Mesodermal cell (in vitro differentiated cells): Measurements from ENCODE around the gene KDF1.

Experiments used
- H3K27ac ChIP-seq: 2 replicates; pipeline ENCODE4 v1.7.0; 2013; ENCODE audit warnings: mild to moderate bottlenecking, low read depth, low read length, moderate library complexity; ENCODE audit not compliant: severe bottlenecking
- H3K36me3 ChIP-seq: 2 replicates; pipeline ENCODE4 v1.7.1; 2013; ENCODE audit warnings: mild to moderate bottlenecking, low read length, moderate library complexity; ENCODE audit not compliant: control insufficient read depth, insufficient read depth
- H3K4me1 ChIP-seq: one replicate; pipeline ENCODE4 v1.7.1; 2013; ENCODE audit warnings: mild to moderate bottlenecking, low read length; ENCODE audit not compliant: insufficient read depth, control insufficient read depth, poor library complexity, severe bottlenecking
- H3K4me3 ChIP-seq: 2 replicates; pipeline ENCODE4 v1.7.0; 2013; ENCODE audit warnings: low read length, control low read depth, mild to moderate bottlenecking; ENCODE audit not compliant: insufficient read depth, poor library complexity, severe bottlenecking; ENCODE audit errors: extremely low read depth
- H3K9me3 ChIP-seq: 2 replicates; pipeline ENCODE4 v1.7.1; 2013; ENCODE audit warnings: mild to moderate bottlenecking, low read length, moderate library complexity; ENCODE audit not compliant: control insufficient read depth
- WGBS, 2 experiments: methylation state at CpG; one replicate each; pipeline ENCODE4 v1.1.5; 2013; ENCODE audit warnings: missing lambda C conversion rate in 2 of 2; ENCODE audit not compliant: insufficient coverage in 2 of 2; 5-methylcytosine and 5-hydroxymethylcytosine counted together

KDF1 gene

GRCh38 chr1:26938659-26939025, 21.6 kb downstream of the KDF1 start:
- WGBS, 2 experiments: 100% methylated on average over 1 to 2 of the region's 2 CpGs
- Histone ChIP-seq H3K36me3 (peaks cover 80% of the 10 kb centered on the region), H3K4me3 (no peak overlapping the region), H3K4me1 (peaks cover 7% of the 10 kb centered on the region), H3K27ac (no peak overlapping the region), H3K9me3 (no peaks in the 10 kb centered on the region)

- peaks cover 7% of the 10 kb centered on the region for H3K4me1 ChIP-seq
- WGBS, 2 experiments: 81% methylated on average over 4 of the region's 4 CpGs; no CpG with 5 or more reads in 1 of the 2 experiments
- H3K9me3 ChIP-seq: no peaks in the 10 kb centered on the region
- peaks cover 80% of the 10 kb centered on the region for H3K36me3 ChIP-seq
- H3K4me3 ChIP-seq: no peak overlapping the region
- no peak overlapping the region for H3K27ac ChIP-seq
Observed at GRCh38 chr1:26938004-26938658, 22.1 kb downstream of the KDF1 start.

DNA sequence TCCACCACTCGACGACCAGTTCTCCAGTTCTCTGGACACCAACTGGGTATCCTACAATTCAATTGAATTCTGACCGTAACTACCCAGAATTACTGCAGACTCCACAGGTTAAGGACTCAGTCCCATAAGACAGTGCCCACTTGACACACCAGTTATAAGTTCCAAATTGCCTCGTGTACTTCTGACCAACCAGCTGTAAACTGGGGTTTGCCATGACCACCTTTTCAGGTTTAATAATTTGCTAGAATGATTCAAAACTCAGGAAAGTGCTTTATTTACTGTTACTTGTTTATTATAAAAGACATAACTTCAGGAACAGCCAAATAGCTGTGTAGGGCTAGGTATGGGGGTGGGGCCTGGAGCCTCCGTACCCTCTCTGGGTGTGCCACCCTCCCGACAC, 23.4 kb downstream of the KDF1 start:
- Histone ChIP-seq H3K27ac (no peak overlapping the region), H3K4me3 (no peak overlapping the region), H3K9me3 (no peaks in the 10 kb centered on the region), H3K36me3 (peaks cover 80% of the 10 kb centered on the region), H3K4me1 (peaks cover 7% of the 10 kb centered on the region)
- WGBS, 2 experiments: 96% methylated on average over 4 to 5 of the region's 6 CpGs

DNA sequence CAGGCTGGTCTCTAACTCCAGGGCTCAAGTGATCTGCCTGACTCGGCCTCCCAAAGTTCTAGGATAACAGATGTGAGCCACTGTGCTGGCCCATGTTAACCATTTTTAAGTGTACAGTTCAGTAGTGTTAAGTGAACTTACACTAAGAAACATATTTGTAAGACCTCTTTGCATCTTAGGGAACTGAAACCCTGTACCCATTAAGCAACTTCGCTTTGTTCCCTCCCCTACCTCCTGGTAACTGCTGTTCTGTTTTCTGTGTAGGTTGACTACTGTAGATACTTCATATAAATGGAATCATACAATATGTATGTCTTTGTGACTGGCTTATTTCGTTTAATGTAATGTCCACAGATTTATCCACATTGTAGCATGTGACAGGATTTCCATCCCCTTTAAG, 27.7 kb downstream of the KDF1 start:
- Histone ChIP-seq H3K9me3 (no peaks in the 10 kb centered on the region), H3K27ac (no peak overlapping the region), H3K36me3 (peaks cover 81% of the 10 kb centered on the region), H3K4me1 (no peaks in the 10 kb centered on the region), H3K4me3 (no peak overlapping the region)
- 70 to 100% methylated on average over 1 of the region's 3 CpGs for WGBS, 2 experiments

DNA sequence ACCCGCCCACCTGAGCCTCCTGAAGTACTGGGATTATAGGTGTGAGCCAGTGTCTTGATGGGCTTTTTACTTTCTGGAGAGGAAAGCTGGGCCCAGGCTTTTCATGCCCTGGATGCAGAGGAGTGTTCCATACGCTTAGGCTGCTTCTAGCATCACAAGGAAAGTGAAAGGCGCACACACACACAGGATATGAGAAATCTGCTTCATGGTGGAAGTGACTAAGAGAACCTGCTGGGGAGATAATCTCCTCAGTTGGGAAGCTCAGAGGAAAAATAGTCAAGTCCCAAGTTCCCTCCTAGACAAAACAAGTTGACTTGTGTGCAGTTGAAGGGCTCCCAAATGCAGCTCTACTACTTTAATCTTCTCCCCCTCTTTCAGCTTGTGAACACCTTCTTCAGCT, 36.6 kb downstream of the KDF1 start:
- H3K4me3 ChIP-seq: no peak overlapping the region
- whole genome bisulfite sequencing, 2 experiments: 94% methylated on average over 3 of the region's 3 CpGs

DNA sequence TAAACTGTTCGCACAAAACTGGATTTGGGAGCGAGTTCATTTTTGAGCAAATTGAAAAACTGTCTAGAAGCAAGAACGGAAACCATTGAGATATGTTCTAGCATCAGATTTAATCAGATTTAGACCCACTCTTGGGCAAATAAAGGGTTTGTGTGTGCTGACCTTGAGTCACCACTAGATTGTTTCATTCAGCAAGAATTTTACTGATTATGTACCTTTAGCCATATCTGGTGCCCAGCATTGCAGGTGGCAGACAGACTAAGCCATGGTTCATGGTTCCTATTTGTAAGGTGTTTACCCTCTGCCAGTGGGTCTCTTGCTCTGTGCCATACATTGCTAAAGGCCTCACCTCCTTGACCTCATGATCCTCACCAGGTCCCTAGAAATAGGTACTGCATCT, 37.4 kb downstream of the KDF1 start:
- H3K4me1 ChIP-seq: no peaks in the 10 kb centered on the region
- WGBS, 2 experiments: 78% methylated on average over 1 of the region's 3 CpGs; no CpG with 5 or more reads in 1 of the 2 experiments
- H3K27ac ChIP-seq: no peak overlapping the region
- peaks cover 51% of the 10 kb centered on the region for H3K36me3 ChIP-seq
- H3K9me3 ChIP-seq: no peaks in the 10 kb centered on the region
- peak overlapping the region; percentile 61 for H3K4me3 ChIP-seq

More for the DNA sequence above, 36.6 kb downstream of the KDF1 start:
- no peak overlapping the region for H3K27ac ChIP-seq
- no peaks in the 10 kb centered on the region for H3K9me3 ChIP-seq
- peaks cover 59% of the 10 kb centered on the region for H3K36me3 ChIP-seq
- no peaks in the 10 kb centered on the region for H3K4me1 ChIP-seq

DNA sequence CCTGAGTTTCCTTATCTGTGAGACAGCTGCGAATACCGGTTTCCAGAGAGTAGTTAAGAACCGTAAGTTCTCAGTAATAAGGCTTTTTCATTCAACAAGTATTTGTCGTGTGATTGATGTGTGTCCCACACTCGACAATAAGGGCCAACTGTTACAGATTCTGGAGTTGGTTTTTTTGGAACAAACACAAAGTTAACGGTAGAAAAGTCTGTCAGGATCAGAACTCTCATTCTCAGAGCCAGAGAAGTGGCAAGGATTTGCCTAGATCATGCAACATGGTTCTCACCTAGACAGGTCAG, 37.9 kb downstream of the KDF1 start:
- WGBS, 2 experiments: 53 to 59% methylated on average over 4 of the region's 6 CpGs
- Histone ChIP-seq H3K4me1 (no peaks in the 10 kb centered on the region), H3K36me3 (peaks cover 46% of the 10 kb centered on the region), H3K9me3 (no peaks in the 10 kb centered on the region), H3K4me3 (peak overlapping the region; percentile 61), H3K27ac (no peak overlapping the region)

GRCh38 chr1:26921540-26922430, 38.5 kb downstream of the KDF1 start, which contains the start of gene NUDC:
NUDC (plus strand) TSS chr1:26921743; CDS start chr1:26921849, 106 bp downstream.
- H3K9me3 ChIP-seq: no peaks in the 10 kb centered on the region
- no peaks in the 10 kb centered on the region for H3K4me1 ChIP-seq
- H3K36me3 ChIP-seq: peaks cover 40% of the 10 kb centered on the region
- 1 to 2% methylated on average over 71 to 82 of the region's 83 CpGs for WGBS, 2 experiments
- peak within 1 kb of the TSS; percentile 61 for H3K4me3 ChIP-seq
- peak within 1 kb of the TSS; percentile 75 for H3K27ac ChIP-seq

DNA sequence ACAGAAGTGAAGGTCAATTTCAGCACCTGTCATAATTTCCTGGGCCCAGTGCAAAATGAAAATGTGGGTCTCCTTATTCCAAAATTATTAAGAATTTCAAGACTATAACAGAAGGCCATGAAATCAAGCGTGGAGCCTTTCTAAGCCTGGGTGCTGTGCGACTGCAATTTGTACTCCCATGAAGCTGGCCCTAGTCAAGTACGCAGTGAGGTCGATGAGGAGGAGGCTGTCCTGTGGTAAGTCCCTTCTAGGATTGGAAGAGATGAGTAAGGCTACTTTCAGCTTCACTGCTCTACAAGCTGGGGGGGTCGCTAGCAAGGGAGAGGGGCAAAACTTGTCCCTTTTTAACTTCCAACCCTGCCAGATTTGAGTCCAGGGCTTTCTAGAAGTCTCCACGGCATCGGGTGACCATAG, 39.1 kb downstream of the KDF1 start:
- Histone ChIP-seq H3K9me3 (no peaks in the 10 kb centered on the region), H3K4me3 (peak overlapping the region; percentile 61), H3K36me3 (peaks cover 33% of the 10 kb centered on the region), H3K27ac (peak overlapping the region; percentile 75), H3K4me1 (no peaks in the 10 kb centered on the region)
- 22 to 45% methylated on average over 5 to 6 of the region's 7 CpGs for WGBS, 2 experiments

GRCh38 chr1:26915204-26915842, 44.9 kb downstream of the KDF1 start:
- H3K4me1 ChIP-seq: no peaks in the 10 kb centered on the region
- H3K36me3 ChIP-seq: no peaks in the 10 kb centered on the region
- H3K4me3 ChIP-seq: no peak overlapping the region
- H3K9me3 ChIP-seq: no peaks in the 10 kb centered on the region
- WGBS, 2 experiments: 65 to 78% methylated on average over 4 to 5 of the region's 5 CpGs
- H3K27ac ChIP-seq: no peak overlapping the region
